Measurements from ENCODE around the gene AKNA.

The AKNA gene

GRCh38 chr9:114397219-114397847, 9.6 kb upstream of the AKNA start:
- Histone ChIP-seq H3K27me3 (ENCODE audit: insufficient read depth, low read length) (no peaks in the 10 kb centered on the region), H3K9me3 (ENCODE audit: low read length) (no peaks in the 10 kb centered on the region), H3F3A (ENCODE audit: insufficient read depth, low read length) (0 out of 2 replicates have a peak, but pooled peaks cover 4% of the 10 kb centered on the region), H3K4me3 (ENCODE audit: low read depth, low read length, poor library complexity, severe bottlenecking) (peak overlapping the region; percentile 68), H3K9ac (ENCODE audit: low read length) (peak overlapping the region; percentile 57), H3K36me3 (ENCODE audit: insufficient read depth, low read length) (peaks cover 3% of the 10 kb centered on the region; the same call in 1 of the 2 replicates), H3K27ac (ENCODE audit: low read depth, low read length, poor library complexity, severe bottlenecking) (peak overlapping the region; percentile 99), H3K9me2 (ENCODE audit: low read depth, low read length) (no peaks in the 10 kb centered on the region), H3K79me2 (ENCODE audit: insufficient read depth, low read length) (no peaks in the 10 kb centered on the region), H4K20me1 (ENCODE audit: insufficient read depth, low read length) (no peaks in the 10 kb centered on the region), H2AFZ (ENCODE audit: low read length) (no peak overlapping the region), H3K4me1 (ENCODE audit: insufficient read depth, low read length, severe bottlenecking) (peaks cover 52% of the 10 kb centered on the region), H3K4me2 (ENCODE audit: low read length) (peak overlapping the region; percentile 71)
- TF ChIP-seq CTCF (IDR thresholded peaks at IDR 0.05; ENCODE audit: low read length) (no peak), EZH2 (IDR thresholded peaks at IDR 0.05; ENCODE audit: borderline replicate concordance, low read length) (no peak)

GRCh38 chr9:114396558-114397218, 8.9 kb upstream of the AKNA start:
- H3K36me3 ChIP-seq (ENCODE audit: insufficient read depth, low read length), result peaks cover 3% of the 10 kb centered on the region; the same call in 1 of the 2 replicates
- H4K20me1 ChIP-seq (ENCODE audit: insufficient read depth, low read length), result no peaks in the 10 kb centered on the region
- no peaks in the 10 kb centered on the region for H3K9me3 ChIP-seq (ENCODE audit: low read length)
- no peaks in the 10 kb centered on the region for H3K79me2 ChIP-seq (ENCODE audit: insufficient read depth, low read length)
- peaks cover 59% of the 10 kb centered on the region for H3K4me1 ChIP-seq (ENCODE audit: insufficient read depth, low read length, severe bottlenecking)
- H3K4me3 ChIP-seq (ENCODE audit: low read depth, low read length, poor library complexity, severe bottlenecking), result peak overlapping the region; percentile 68
- 0 out of 2 replicates have a peak, but pooled peaks cover 4% of the 10 kb centered on the region for H3F3A ChIP-seq (ENCODE audit: insufficient read depth, low read length)
- TF ChIP-seq CTCF (IDR thresholded peaks at IDR 0.05; ENCODE audit: low read length) (no peak), EZH2 (IDR thresholded peaks at IDR 0.05; ENCODE audit: borderline replicate concordance, low read length) (no peak)
- H3K9me2 ChIP-seq (ENCODE audit: low read depth, low read length), result no peaks in the 10 kb centered on the region
- peak overlapping the region; percentile 99 for H3K27ac ChIP-seq (ENCODE audit: low read depth, low read length, poor library complexity, severe bottlenecking)
- H3K9ac ChIP-seq (ENCODE audit: low read length), result peak overlapping the region; percentile 57; the same call in 1 of the 2 replicates
- peak overlapping the region; percentile 71 for H3K4me2 ChIP-seq (ENCODE audit: low read length)
- no peaks in the 10 kb centered on the region for H3K27me3 ChIP-seq (ENCODE audit: insufficient read depth, low read length)
- no peak overlapping the region for H2AFZ ChIP-seq (ENCODE audit: low read length)

GRCh38 chr9:114395768-114396167, 8.0 kb upstream of the AKNA start:
- H3K27ac ChIP-seq (ENCODE audit: low read depth, low read length, poor library complexity, severe bottlenecking), result peak overlapping the region; percentile 99
- no peaks in the 10 kb centered on the region for H3K9me2 ChIP-seq (ENCODE audit: low read depth, low read length)
- peak overlapping the region; percentile 68 for H3K4me3 ChIP-seq (ENCODE audit: low read depth, low read length, poor library complexity, severe bottlenecking)
- H4K20me1 ChIP-seq (ENCODE audit: insufficient read depth, low read length), result no peaks in the 10 kb centered on the region
- no peaks in the 10 kb centered on the region for H3K27me3 ChIP-seq (ENCODE audit: insufficient read depth, low read length)
- peaks cover 68% of the 10 kb centered on the region for H3K4me1 ChIP-seq (ENCODE audit: insufficient read depth, low read length, severe bottlenecking)
- 0 out of 2 replicates have a peak, but pooled peaks cover 9% of the 10 kb centered on the region for H3F3A ChIP-seq (ENCODE audit: insufficient read depth, low read length)
- no peaks in the 10 kb centered on the region for H3K79me2 ChIP-seq (ENCODE audit: insufficient read depth, low read length)
- peak overlapping the region; percentile 62 for H3K4me2 ChIP-seq (ENCODE audit: low read length)
- TF ChIP-seq CTCF (IDR thresholded peaks at IDR 0.05; ENCODE audit: low read length), result no peak
- no peak for TF ChIP-seq EZH2 (IDR thresholded peaks at IDR 0.05; ENCODE audit: borderline replicate concordance, low read length)
- H3K9ac ChIP-seq (ENCODE audit: low read length), result peak overlapping the region; percentile 6; the same call in 1 of the 2 replicates
- H3K36me3 ChIP-seq (ENCODE audit: insufficient read depth, low read length), result peaks cover 3% of the 10 kb centered on the region; the same call in 1 of the 2 replicates
- no peaks in the 10 kb centered on the region for H3K9me3 ChIP-seq (ENCODE audit: low read length)
- H2AFZ ChIP-seq (ENCODE audit: low read length), result no peak overlapping the region

All from OCI-LY1 (cell line).